KMS-11 (cell line): ENCODE data around the gene CNGA1.
A peak's percentile ranks its signal among the peaks of the same experiment; 100 is the strongest.

ENCODE experiments used
- H2AFZ ChIP-seq: fragments of 200-600 bp; sonication (generic); 2 replicates; pipeline ENCODE4 v1.6.1; 2016; ENCODE audit warnings: antibody characterized with exemption, mixed run types, low read depth
- H3K27ac ChIP-seq: fragments of 200-600 bp; sonication (generic); 2 replicates; pipeline ENCODE4 v1.6.1; 2016; ENCODE audit warnings: mild to moderate bottlenecking, mixed run types
- H3K27me3 ChIP-seq: fragments of 200-600 bp; sonication (generic); 2 replicates; pipeline ENCODE4 v1.6.1; 2017; ENCODE audit warnings: mild to moderate bottlenecking, low read depth, mixed run types, moderate library complexity; ENCODE audit not compliant: insufficient read depth
- H3K36me3 ChIP-seq: fragments of 200-600 bp; sonication (generic); 2 replicates; pipeline ENCODE4 v1.6.1; 2017; ENCODE audit warnings: mild to moderate bottlenecking, mixed run types; ENCODE audit not compliant: insufficient read depth
- H3K4me1 ChIP-seq: fragments of 200-600 bp; sonication (generic); 2 replicates; pipeline ENCODE4 v1.6.1; 2016; ENCODE audit warnings: mild to moderate bottlenecking, low read depth, mixed run types; ENCODE audit not compliant: poor library complexity, severe bottlenecking
- H3K4me2 ChIP-seq: fragments of 200-600 bp; sonication (generic); 2 replicates; pipeline ENCODE4 v1.7.0; 2016; ENCODE audit warnings: mild to moderate bottlenecking, mixed run types
- H3K4me3 ChIP-seq: fragments of 200-600 bp; sonication (generic); IDR thresholded peaks from 2 replicates; pipeline ENCODE4 v1.6.1; 2017; ENCODE audit warnings: low read depth, low read length, mixed read lengths; ENCODE audit not compliant: insufficient read depth
- H3K79me2 ChIP-seq: fragments of 200-600 bp; sonication (generic); 2 replicates; pipeline ENCODE4 v1.6.1; 2016; ENCODE audit warnings: low read depth, mixed run types; ENCODE audit not compliant: insufficient read depth
- H3K9ac ChIP-seq: fragments of 200-600 bp; sonication (generic); 2 replicates; pipeline ENCODE4 v1.6.1; 2016; ENCODE audit warnings: mild to moderate bottlenecking, mixed run types
- H4K20me1 ChIP-seq: fragments of 200-600 bp; sonication (generic); 2 replicates; pipeline ENCODE4 v1.6.1; 2016; ENCODE audit warnings: mild to moderate bottlenecking, mixed run types; ENCODE audit not compliant: insufficient read depth
- TF ChIP-seq, protein P1 (sequence below): fragments of 200-600 bp; sonication (generic); conservative IDR thresholded peaks from 2 replicates; pipeline ENCODE4 v1.6.1; 2017; ENCODE audit warnings: low read depth, mild to moderate bottlenecking, antibody characterized with exemption, low read length, moderate library complexity, mixed read lengths

The CNGA1 gene

GRCh38 chr4:47913330-47913729 lies 103.2 kb downstream of the CNGA1 start:
- no peaks in the 10 kb centered on the region for H4K20me1 ChIP-seq
- H3K27me3 ChIP-seq = no peaks in the 10 kb centered on the region
- H3K27ac ChIP-seq = peak overlapping the region; percentile 78
- peaks cover 18% of the 10 kb centered on the region; the same call in 1 of the 2 replicates for H3K79me2 ChIP-seq
- H2AFZ ChIP-seq = peak overlapping the region; percentile 84
- peaks cover 4% of the 10 kb centered on the region for H3K4me1 ChIP-seq
- TF ChIP-seq, protein P1, sequence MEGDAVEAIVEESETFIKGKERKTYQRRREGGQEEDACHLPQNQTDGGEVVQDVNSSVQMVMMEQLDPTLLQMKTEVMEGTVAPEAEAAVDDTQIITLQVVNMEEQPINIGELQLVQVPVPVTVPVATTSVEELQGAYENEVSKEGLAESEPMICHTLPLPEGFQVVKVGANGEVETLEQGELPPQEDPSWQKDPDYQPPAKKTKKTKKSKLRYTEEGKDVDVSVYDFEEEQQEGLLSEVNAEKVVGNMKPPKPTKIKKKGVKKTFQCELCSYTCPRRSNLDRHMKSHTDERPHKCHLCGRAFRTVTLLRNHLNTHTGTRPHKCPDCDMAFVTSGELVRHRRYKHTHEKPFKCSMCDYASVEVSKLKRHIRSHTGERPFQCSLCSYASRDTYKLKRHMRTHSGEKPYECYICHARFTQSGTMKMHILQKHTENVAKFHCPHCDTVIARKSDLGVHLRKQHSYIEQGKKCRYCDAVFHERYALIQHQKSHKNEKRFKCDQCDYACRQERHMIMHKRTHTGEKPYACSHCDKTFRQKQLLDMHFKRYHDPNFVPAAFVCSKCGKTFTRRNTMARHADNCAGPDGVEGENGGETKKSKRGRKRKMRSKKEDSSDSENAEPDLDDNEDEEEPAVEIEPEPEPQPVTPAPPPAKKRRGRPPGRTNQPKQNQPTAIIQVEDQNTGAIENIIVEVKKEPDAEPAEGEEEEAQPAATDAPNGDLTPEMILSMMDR = no peak
- peak overlapping the region; percentile 94 for H3K9ac ChIP-seq
- no peaks in the 10 kb centered on the region for H3K36me3 ChIP-seq
- H3K4me3 ChIP-seq = peak overlapping the region; percentile 91
- H3K4me2 ChIP-seq = peak overlapping the region; percentile 96

- no peaks in the 10 kb centered on the region for H3K4me1 ChIP-seq
- H3K4me2 ChIP-seq = no peak overlapping the region
- H3K4me3 ChIP-seq = no peak overlapping the region
- peaks cover 9% of the 10 kb centered on the region; the same call in 1 of the 2 replicates for H3K79me2 ChIP-seq
- TF ChIP-seq, protein P1 = no peak
- H3K9ac ChIP-seq = no peak overlapping the region
- H3K27ac ChIP-seq = no peak overlapping the region
- H3K27me3 ChIP-seq = no peaks in the 10 kb centered on the region
- H2AFZ ChIP-seq = no peak overlapping the region
- H3K36me3 ChIP-seq = no peaks in the 10 kb centered on the region; the same call in 1 of the 2 replicates
- H4K20me1 ChIP-seq = no peaks in the 10 kb centered on the region
Observed at GRCh38 chr4:47907089-47907646, 109.3 kb downstream of the CNGA1 start.

- H3K36me3 ChIP-seq = peaks cover 4% of the 10 kb centered on the region
- H4K20me1 ChIP-seq = no peaks in the 10 kb centered on the region
- TF ChIP-seq, protein P1 = no peak
- no peak overlapping the region for H3K4me3 ChIP-seq
- peaks cover 4% of the 10 kb centered on the region for H3K4me1 ChIP-seq
- no peak overlapping the region for H3K27ac ChIP-seq
- no peak overlapping the region for H3K4me2 ChIP-seq
- H3K27me3 ChIP-seq = no peaks in the 10 kb centered on the region
- H3K9ac ChIP-seq = no peak overlapping the region
- H3K79me2 ChIP-seq = no peaks in the 10 kb centered on the region
- H2AFZ ChIP-seq = no peak overlapping the region
Observed at GRCh38 chr4:47899639-47900038, 116.8 kb downstream of the CNGA1 start.

- H3K27me3 ChIP-seq = no peaks in the 10 kb centered on the region
- no peak overlapping the region for H2AFZ ChIP-seq
- no peaks in the 10 kb centered on the region for H4K20me1 ChIP-seq
- H3K4me1 ChIP-seq = peaks cover 46% of the 10 kb centered on the region
- H3K27ac ChIP-seq = peak overlapping the region; percentile 70
- no peak overlapping the region for H3K9ac ChIP-seq
- TF ChIP-seq, protein P1 = no peak
- H3K36me3 ChIP-seq = peaks cover 3% of the 10 kb centered on the region; the same call in 1 of the 2 replicates
- peak overlapping the region; percentile 52 for H3K4me2 ChIP-seq
- no peak overlapping the region for H3K4me3 ChIP-seq
- no peaks in the 10 kb centered on the region for H3K79me2 ChIP-seq
Observed at GRCh38 chr4:47891928-47892327, 124.6 kb downstream of the CNGA1 start.
